Stimulated activated CD8-positive, alpha-beta memory T cell treated with anti-CD3 and anti-CD28 coated beads, Interleukin-12 subunit alpha, Interleukin-12 subunit beta, amount 100 ng/mL, for 1 hour (primary cell): ENCODE measurements around the gene BTG1.

ENCODE experiments used
- DNase-seq: peaks from one replicate; pipeline ENCODE4 v3.0.0-alpha.2; 2020; ENCODE audit warnings: low read depth

The BTG1 gene

GRCh38 chr12:92145731-92146496, at the start of gene BTG1:
BTG1 (minus strand) TSS chr12:92145846; CDS start chr12:92145535, 311 bp downstream.
- peak; percentile 98 for DNase-seq

GRCh38 chr12:92194561-92194960, 48.9 kb upstream of the BTG1 start:
- DNase-seq = no peak

GRCh38 chr12:92193846-92194245, 48.2 kb upstream of the BTG1 start:
- no peak for DNase-seq

- DNase-seq = no peak
Observed at GRCh38 chr12:92193063-92193462, 47.4 kb upstream of the BTG1 start.

GRCh38 chr12:92192360-92192759, 46.7 kb upstream of the BTG1 start:
- no peak for DNase-seq

- no peak for DNase-seq
Observed at GRCh38 chr12:92191061-92191460, 45.4 kb upstream of the BTG1 start.

GRCh38 chr12:92188517-92189188, 43.0 kb upstream of the BTG1 start:
- no peak for DNase-seq

- no peak for DNase-seq
Observed at GRCh38 chr12:92186038-92186470, 40.4 kb upstream of the BTG1 start.

- no peak for DNase-seq
Observed at GRCh38 chr12:92185052-92185451, 39.4 kb upstream of the BTG1 start.

GRCh38 chr12:92183575-92183974, 37.9 kb upstream of the BTG1 start:
- DNase-seq = no peak

- no peak for DNase-seq
Observed at GRCh38 chr12:92178340-92178739, 32.7 kb upstream of the BTG1 start.

- no peak for DNase-seq
Observed at GRCh38 chr12:92176646-92177045, 31.0 kb upstream of the BTG1 start.

GRCh38 chr12:92175961-92176360, 30.3 kb upstream of the BTG1 start:
- DNase-seq = no peak

- no peak for DNase-seq
Observed at GRCh38 chr12:92170050-92170449, 24.4 kb upstream of the BTG1 start.

GRCh38 chr12:92167075-92167474, 21.4 kb upstream of the BTG1 start:
- no peak for DNase-seq

GRCh38 chr12:92164712-92165111, 19.1 kb upstream of the BTG1 start:
- DNase-seq = no peak

GRCh38 chr12:92162079-92162478, 16.4 kb upstream of the BTG1 start:
- no peak for DNase-seq

GRCh38 chr12:92158796-92159439, 13.3 kb upstream of the BTG1 start:
- DNase-seq = no peak

GRCh38 chr12:92156704-92157395, 11.2 kb upstream of the BTG1 start:
- no peak for DNase-seq

GRCh38 chr12:92156139-92156538, 10.5 kb upstream of the BTG1 start:
- no peak for DNase-seq

GRCh38 chr12:92155733-92156132, 10.1 kb upstream of the BTG1 start:
- no peak for DNase-seq

GRCh38 chr12:92151916-92152315, 6.3 kb upstream of the BTG1 start:
- no peak for DNase-seq

GRCh38 chr12:92149563-92149962, 3.9 kb upstream of the BTG1 start:
- no peak for DNase-seq
